NCI-H2029 (cell line): ENCODE measurements around the gene POLD2.

Experiments used
- DNase-seq: peaks from one replicate; lab custom pipeline; 2025; lab: John Stamatoyannopoulos, UW

The POLD2 gene

GRCh38 chr7:44101966-44102845, 21.1 kb downstream of the POLD2 start:
- DNase-seq: no peak

GRCh38 chr7:44101303-44101965, 21.9 kb downstream of the POLD2 start:
- no peak for DNase-seq

- no peak for DNase-seq
Observed at GRCh38 chr7:44100458-44101302, 22.7 kb downstream of the POLD2 start.

- DNase-seq: no peak
Observed at GRCh38 chr7:44099669-44100068, 23.7 kb downstream of the POLD2 start.

- DNase-seq: no peak
Observed at GRCh38 chr7:44098092-44099068, 25.0 kb downstream of the POLD2 start.

GRCh38 chr7:44097064-44097932, 26.1 kb downstream of the POLD2 start:
- DNase-seq: no peak

GRCh38 chr7:44096326-44096881, 26.9 kb downstream of the POLD2 start:
- no peak for DNase-seq

- no peak for DNase-seq
Observed at GRCh38 chr7:44095781-44096180, 27.6 kb downstream of the POLD2 start.

GRCh38 chr7:44094883-44095592, 28.3 kb downstream of the POLD2 start:
- DNase-seq: no peak

- no peak for DNase-seq
Observed at GRCh38 chr7:44094365-44094764, 29.0 kb downstream of the POLD2 start.

GRCh38 chr7:44093102-44093641, 30.2 kb downstream of the POLD2 start:
- DNase-seq: no peak

- DNase-seq: no peak
Observed at GRCh38 chr7:44087911-44088838, 35.2 kb downstream of the POLD2 start.

- DNase-seq: no peak
Observed at GRCh38 chr7:44086627-44087026, 36.7 kb downstream of the POLD2 start.

- no peak for DNase-seq
Observed at GRCh38 chr7:44085546-44085945, 37.8 kb downstream of the POLD2 start.

- DNase-seq: no peak
Observed at GRCh38 chr7:44084701-44085100, 38.6 kb downstream of the POLD2 start.

GRCh38 chr7:44083796-44084195, 39.6 kb downstream of the POLD2 start:
- no peak for DNase-seq

- DNase-seq: peak; percentile 98
Observed at GRCh38 chr7:44082541-44083207, 40.7 kb downstream of the POLD2 start.
